Subcutaneous adipose tissue (tissue), 4 donors: ENCODE results near the gene CBFA2T3. TPM values are rescaled to one million over a fixed set of nuclear protein-coding genes. Genes with fewer than 3 reads are reported as not detected.

Experiments
- total RNA-seq, 4 donors: library from RNA; depleted of rRNA; stranded (reverse); fragments of >200 nt; gene quantifications; one replicate each; pipeline ENCODE4 v1.1.0, GENCODE V29; 2016
- TF ChIP-seq, protein P1 (sequence below): fragments of 450-650 bp; IDR thresholded peaks from one replicate; pipeline ENCODE4 v1.5.1; 2016; ENCODE audit warnings: low read depth, mild to moderate bottlenecking, control low read depth, antibody characterized with exemption, moderate library complexity

The CBFA2T3 gene
- total RNA-seq, 4 donors from 2014 or later = 0.49 to 6.6 (median 1.1) TPM

DNA sequence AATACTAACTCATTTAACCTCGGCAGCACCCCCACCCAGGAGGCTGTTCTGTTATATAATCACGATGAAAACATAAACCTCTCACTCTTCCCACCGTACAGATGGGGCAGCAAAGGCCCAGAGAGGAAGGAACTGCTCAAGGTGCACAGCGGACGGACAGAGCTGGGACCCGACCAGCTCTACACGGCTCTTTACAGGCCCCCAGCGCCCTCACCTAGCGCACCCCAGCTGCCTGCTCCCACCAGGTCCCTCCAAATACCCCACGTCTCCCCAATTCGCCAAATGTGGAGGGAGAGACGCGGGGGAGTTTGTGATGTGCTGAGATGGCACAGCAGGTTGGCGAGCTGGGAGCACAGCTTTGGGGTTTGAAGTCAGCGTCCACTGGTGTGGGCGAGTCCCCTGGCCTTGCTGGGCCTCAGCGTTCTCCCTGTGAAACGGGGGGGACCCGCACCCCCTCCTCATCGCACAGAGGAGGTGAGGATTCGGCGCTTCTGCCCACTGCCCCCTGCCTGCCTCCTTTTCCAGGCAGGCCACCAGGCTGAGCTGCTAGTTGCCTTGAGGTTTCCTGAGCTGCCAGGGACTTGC, 54.1 kb downstream of the CBFA2T3 start:
- TF ChIP-seq, protein P1, sequence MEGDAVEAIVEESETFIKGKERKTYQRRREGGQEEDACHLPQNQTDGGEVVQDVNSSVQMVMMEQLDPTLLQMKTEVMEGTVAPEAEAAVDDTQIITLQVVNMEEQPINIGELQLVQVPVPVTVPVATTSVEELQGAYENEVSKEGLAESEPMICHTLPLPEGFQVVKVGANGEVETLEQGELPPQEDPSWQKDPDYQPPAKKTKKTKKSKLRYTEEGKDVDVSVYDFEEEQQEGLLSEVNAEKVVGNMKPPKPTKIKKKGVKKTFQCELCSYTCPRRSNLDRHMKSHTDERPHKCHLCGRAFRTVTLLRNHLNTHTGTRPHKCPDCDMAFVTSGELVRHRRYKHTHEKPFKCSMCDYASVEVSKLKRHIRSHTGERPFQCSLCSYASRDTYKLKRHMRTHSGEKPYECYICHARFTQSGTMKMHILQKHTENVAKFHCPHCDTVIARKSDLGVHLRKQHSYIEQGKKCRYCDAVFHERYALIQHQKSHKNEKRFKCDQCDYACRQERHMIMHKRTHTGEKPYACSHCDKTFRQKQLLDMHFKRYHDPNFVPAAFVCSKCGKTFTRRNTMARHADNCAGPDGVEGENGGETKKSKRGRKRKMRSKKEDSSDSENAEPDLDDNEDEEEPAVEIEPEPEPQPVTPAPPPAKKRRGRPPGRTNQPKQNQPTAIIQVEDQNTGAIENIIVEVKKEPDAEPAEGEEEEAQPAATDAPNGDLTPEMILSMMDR = no peak

DNA sequence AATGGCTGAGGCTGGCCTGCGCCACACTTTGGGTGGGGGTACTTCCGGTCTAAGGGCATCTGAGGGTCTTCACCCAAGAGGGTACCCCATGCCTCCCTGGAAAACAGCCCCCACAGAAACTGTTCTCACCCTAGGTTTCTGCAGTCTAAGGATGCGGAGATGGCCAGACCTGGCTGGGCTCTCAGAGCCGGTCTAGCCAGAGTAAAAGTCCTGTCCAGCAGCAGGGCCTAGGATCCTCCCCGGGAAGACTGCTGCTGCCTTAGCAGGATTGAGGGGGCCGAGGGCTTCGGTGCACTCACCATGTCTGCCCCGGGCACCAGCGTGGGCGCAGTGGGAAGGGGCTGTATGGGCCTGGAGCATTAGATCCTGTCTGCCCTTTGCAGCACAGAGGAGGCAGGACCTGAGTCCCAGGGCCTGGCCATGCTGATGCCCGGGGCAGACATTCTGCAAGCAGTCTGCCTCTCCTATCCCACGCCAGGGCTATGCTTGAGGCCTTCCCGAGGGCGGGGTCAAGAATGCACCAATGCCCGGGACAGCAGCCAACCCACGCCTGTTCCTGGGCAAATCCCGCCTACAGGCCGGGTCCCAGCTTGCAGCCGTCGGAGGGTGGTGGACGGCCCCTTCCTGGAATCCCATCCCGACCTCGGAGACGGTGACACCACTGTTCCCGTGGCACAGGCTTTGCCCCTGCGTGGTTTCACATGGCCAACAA, 54.7 kb downstream of the CBFA2T3 start:
- TF ChIP-seq, protein P1 = no peak

DNA sequence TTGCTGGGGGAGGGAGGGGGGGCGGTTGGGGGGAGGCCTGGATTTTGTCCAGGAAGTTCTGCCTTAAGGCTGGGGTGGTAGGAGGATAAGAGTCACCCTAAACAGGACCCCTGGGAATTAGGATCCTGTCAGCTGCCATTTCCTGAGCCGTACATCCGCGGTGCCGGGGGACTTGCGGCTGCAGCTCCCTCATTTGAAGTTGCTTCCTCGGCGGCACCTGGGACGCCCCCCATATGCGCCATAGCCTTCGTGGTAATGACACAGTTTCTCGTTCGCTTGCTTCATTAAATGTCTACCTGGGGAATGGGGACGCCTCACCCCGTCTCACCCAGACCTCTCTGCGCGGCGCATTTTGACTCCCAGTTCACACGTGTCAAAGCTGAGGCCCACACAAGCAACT, 55.4 kb downstream of the CBFA2T3 start:
- TF ChIP-seq, protein P1 = no peak

DNA sequence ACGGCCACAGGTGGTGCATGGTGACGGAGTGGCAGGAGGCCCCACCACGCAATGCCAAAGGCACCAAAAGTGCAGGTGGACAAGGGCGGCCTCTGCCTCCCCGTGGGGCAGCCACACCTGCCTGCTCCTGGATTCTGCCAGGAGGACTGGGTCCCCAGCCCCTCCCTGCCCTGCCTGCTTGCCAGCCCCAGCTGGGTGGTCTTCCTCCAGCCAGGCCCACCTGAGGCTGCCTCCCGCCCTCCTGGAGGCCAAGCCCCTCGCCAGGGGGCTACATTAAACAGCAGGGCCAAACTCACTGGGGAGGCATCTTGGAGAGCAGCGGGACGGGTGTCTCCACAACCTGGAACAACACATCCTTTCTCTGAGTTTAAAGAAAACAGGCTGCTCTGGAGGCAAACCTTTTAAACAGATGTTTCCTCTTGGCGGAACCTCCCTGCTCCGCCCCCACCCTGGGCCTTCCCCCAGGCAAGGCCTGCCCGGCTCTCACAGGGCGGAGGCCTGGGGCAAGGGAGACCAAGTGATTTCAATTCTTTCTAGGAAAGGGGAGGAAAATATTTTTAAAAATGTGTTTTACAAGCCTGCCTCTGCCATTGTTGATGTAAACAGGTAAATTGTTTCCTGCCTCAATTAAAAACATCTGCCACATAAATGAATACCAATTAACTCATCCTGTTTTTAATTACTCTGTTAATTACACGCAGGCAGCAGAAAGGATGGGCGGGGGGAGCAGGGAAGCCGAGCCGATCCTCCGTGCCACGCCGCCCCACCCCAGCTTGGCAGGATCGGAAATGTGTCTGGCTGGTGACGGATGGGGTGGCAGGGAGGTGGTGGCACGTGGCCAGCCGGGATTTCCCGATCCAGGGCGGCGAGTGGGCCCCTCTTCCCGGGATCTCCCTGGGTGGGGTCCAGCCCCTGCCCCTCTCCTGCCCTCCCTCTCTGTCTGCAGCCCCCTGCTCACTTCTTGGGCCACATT, 56.1 kb downstream of the CBFA2T3 start:
- TF ChIP-seq, protein P1 = no peak

DNA sequence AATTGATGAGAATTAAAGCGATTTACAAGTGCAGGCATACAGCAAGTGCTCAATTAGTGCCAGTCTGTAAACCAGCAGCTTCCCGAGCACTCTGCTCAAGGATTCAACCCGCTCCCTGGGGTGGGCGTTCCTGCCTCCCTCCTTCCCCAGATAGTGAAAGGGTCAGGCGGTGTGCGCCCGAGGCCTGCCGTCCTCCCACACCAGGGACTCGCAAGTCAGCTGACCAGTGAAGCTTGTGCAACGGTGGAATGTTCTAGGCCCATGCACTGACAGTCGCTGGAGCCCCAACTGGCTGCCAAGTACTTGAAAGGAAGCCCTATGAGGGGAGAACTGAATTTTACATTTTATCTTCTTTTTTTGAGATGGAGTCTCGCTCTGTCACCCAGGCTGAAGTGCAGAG, 57.1 kb downstream of the CBFA2T3 start:
- TF ChIP-seq, protein P1 = no peak

DNA sequence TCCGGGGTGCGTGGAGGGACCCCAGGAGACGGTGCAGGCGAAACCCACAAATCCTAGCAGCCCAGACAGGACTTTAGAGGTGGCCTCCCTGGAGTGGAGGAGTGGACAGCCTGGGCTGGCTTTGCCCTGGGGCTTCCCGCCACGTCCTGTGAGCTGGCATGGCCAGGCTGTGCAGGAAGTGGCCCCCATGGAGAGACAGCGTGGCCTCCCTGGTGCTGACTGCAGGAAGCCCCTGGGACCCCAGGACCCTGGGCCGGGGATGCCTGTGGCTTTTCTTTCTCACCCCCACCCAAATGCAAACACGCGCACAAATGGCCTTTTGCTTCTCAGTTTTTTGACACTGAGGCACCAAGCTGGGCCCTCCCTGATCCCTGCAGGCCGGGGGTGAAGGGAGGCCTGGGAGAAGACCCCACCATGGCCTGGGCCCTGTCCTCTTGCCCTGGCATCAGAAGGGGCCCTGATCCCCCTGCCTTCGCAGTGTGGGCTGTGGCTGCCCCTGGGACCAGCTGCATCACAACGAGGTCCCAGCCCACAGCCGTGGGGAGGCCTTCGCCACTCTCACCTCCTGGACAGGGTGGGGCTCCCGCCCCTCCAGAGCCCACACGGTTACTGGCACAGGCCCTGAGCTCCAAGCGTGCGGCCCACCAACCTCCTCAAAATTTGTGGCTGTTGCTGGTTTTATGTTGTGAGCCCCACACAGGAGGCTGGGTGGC, 58.9 kb downstream of the CBFA2T3 start:
- TF ChIP-seq, protein P1 = no peak
